K562 (cell line): ENCODE results near the gene GEMIN7. TPM values are rescaled to one million over a fixed set of nuclear protein-coding genes. Genes with fewer than 3 reads are reported as not detected.

Source experiments
- BCL6 ChIP-seq: fragments of 250-450 bp; sonication (Bioruptor Pico); IDR thresholded peaks from 2 replicates; pipeline ENCODE4 v1.4.0; 2020
- CHCHD3 ChIP-seq: fragments of 250-450 bp; sonication (Bioruptor Pico); IDR thresholded peaks from 2 replicates; pipeline ENCODE4 v2.1.2; 2022; ENCODE audit warnings: mild to moderate bottlenecking
- CXXC5 ChIP-seq: fragments of 250-450 bp; sonication (Bioruptor Pico); IDR thresholded peaks from 2 replicates; pipeline ENCODE4 v1.8.0; 2022; ENCODE audit warnings: inconsistent platforms, mild to moderate bottlenecking, moderate library complexity
- DPF2 ChIP-seq: fragments of 450-650 bp; IDR thresholded peaks from 2 replicates; pipeline ENCODE4 v1.6.1; 2016
- ELF1 ChIP-seq: fragments of 200-800 bp; sonication (Bioruptor generic); IDR thresholded peaks from 2 replicates; pipeline ENCODE4 v1.6.1; 2016; ENCODE audit warnings: missing genetic modification characterization, missing compliant biosample characterization
- EP400 ChIP-seq: fragments of 450-650 bp; IDR thresholded peaks from 2 replicates; pipeline ENCODE4 v1.6.1; 2017; ENCODE audit warnings: antibody characterized with exemption, mild to moderate bottlenecking, moderate library complexity
- ESRRA ChIP-seq: fragments of 450-650 bp; IDR thresholded peaks from 2 replicates; pipeline ENCODE4 v1.6.1; 2014; ENCODE audit warnings: low read depth, mild to moderate bottlenecking, moderate library complexity, borderline replicate concordance
- HNRNPL ChIP-seq: fragments of 200-400 bp; formaldehyde crosslinking; IDR thresholded peaks from 2 replicates; pipeline ENCODE4 v1.6.1; 2017; ENCODE audit warnings: low read depth, mild to moderate bottlenecking, low read length
- MAZ ChIP-seq, 2 experiments: fragments of 450-650 bp in 1 of 2; sonication (generic) in 1 of 2; formaldehyde crosslinking; IDR thresholded peaks in 1 of 2; conservative IDR thresholded peaks in 1 of 2; 2 replicates each; pipeline versions ENCODE4 v1.4.0 to v1.5.0; 2020; ENCODE audit warnings: mild to moderate bottlenecking in 1 of 2, missing genetic modification reagents in 1 of 2
- MLLT1 ChIP-seq, 2 experiments: fragments of 450-650 bp; IDR thresholded peaks; 2 replicates each; pipeline ENCODE4 v1.6.1; 2016
- NCOA4 ChIP-seq: fragments of 450-650 bp; IDR thresholded peaks from 2 replicates; pipeline ENCODE4 v1.6.1; 2018; ENCODE audit warnings: mild to moderate bottlenecking; ENCODE audit not compliant: partially characterized antibody
- NR2C2 ChIP-seq, 2 experiments: fragments of 200-800 bp in 1 of 2; sonication (Bioruptor generic) in 1 of 2; sonication (generic) in 1 of 2; formaldehyde crosslinking in 1 of 2; IDR thresholded peaks; 2 replicates each; pipeline versions ENCODE4 v1.6.1 to v1.8.0; 2016 to 2022; ENCODE audit warnings: mild to moderate bottlenecking in 1 of 2, missing compliant biosample characterization in 1 of 2, missing genetic modification characterization in 1 of 2, missing genetic modification reagents in 1 of 2
- NRF1 ChIP-seq, 2 experiments: fragments of 450-650 bp; IDR thresholded peaks in 1 of 2; conservative IDR thresholded peaks in 1 of 2; 2 replicates each; pipeline ENCODE4 v1.6.1; 2014; ENCODE audit warnings: mild to moderate bottlenecking in 2 of 2
- PHF8 ChIP-seq: fragments of 200-600 bp; sonication (generic); IDR thresholded peaks from 2 replicates; pipeline ENCODE4 v1.6.1; 2012; ENCODE audit warnings: mixed run types, mild to moderate bottlenecking, inconsistent platforms, low read length, moderate library complexity, borderline replicate concordance
- PPARD ChIP-seq: fragments of 250-450 bp; sonication (Bioruptor Pico); IDR thresholded peaks from 2 replicates; pipeline ENCODE4 v1.8.0; 2022; ENCODE audit warnings: inconsistent platforms, mild to moderate bottlenecking, moderate library complexity
- RB1 ChIP-seq: fragments of 450-650 bp; IDR thresholded peaks from 2 replicates; pipeline ENCODE4 v1.6.1; 2017; ENCODE audit warnings: low read depth, mild to moderate bottlenecking
- SIRT6 ChIP-seq: IDR thresholded peaks from one replicate; pipeline ENCODE4 v1.6.1; 2012; ENCODE audit warnings: low read depth, mild to moderate bottlenecking, control low read depth, inconsistent platforms, low read length, moderate library complexity
- SMAD3 ChIP-seq: fragments of 450-650 bp; formaldehyde crosslinking; conservative IDR thresholded peaks from 2 replicates; pipeline ENCODE4 v1.4.0; 2020; ENCODE audit warnings: mild to moderate bottlenecking
- SMAD4 ChIP-seq: fragments of 250-450 bp; sonication (Bioruptor Pico); conservative IDR thresholded peaks from 2 replicates; pipeline ENCODE4 v1.8.0; 2021; ENCODE audit warnings: inconsistent platforms, mild to moderate bottlenecking, moderate library complexity
- TBL1XR1 ChIP-seq, 2 experiments: IDR thresholded peaks; 2 replicates each; pipeline ENCODE4 v1.6.1; 2012; ENCODE audit warnings: improper control_type of control experiment in 2 of 2, low read length in 2 of 2, mild to moderate bottlenecking in 1 of 2
- YY1 ChIP-seq, 3 experiments: IDR thresholded peaks; 2 replicates each; pipeline ENCODE4 v1.6.1; 2011; ENCODE audit warnings: low read length in 2 of 3, mild to moderate bottlenecking in 2 of 3, moderate library complexity in 2 of 3, borderline replicate concordance in 1 of 3, control low read depth in 1 of 3, low read depth in 1 of 3; ENCODE audit not compliant: insufficient read depth in 3 of 3, insufficient replicate concordance in 2 of 3, control insufficient read depth in 1 of 3, insufficient read length in 1 of 3; ENCODE audit errors: extremely low read depth in 1 of 3
- ZBTB1 ChIP-seq: sonication (generic); formaldehyde crosslinking; IDR thresholded peaks from 2 replicates; pipeline ENCODE4 v1.8.1; 2023; ENCODE audit warnings: missing genetic modification reagents, low read depth, mild to moderate bottlenecking, borderline replicate concordance
- ZNF165 ChIP-seq: fragments of 250-450 bp; sonication (Bioruptor Pico); IDR thresholded peaks from 2 replicates; pipeline ENCODE4 v1.4.0; 2020; ENCODE audit warnings: borderline replicate concordance
- polyA plus RNA-seq, 8 experiments: library from polyadenylated mRNA; depleted of rRNA in 4 of 8; stranded (reverse) in 5 of 8; unstranded in 3 of 8; fragments of >200 nt; fragmentation: Nextera tagmentation in 2 of 8; fragmentation: Illumina TruSeq in 1 of 8; extraction: Ambion mirVana in 2 of 8; extraction: Trizol in 1 of 8; gene quantifications; 2 replicates each; pipeline versions ENCODE4 v1.2.1 to v1.2.3, GENCODE V29; 2011 to 2014; ENCODE audit warnings: inconsistent platforms in 1 of 8, missing spikeins in 1 of 8
- total RNA-seq, 7 experiments: library from RNA; depleted of rRNA in 6 of 7; stranded (reverse); fragments of >200 nt in 6 of 7; fragmentation: Illumina TruSeq in 2 of 7; extraction: Trizol in 2 of 7; gene quantifications; 2 replicates each; pipeline versions ENCODE4 v1.2.1 to v1.2.3, GENCODE V29; 2011 to 2021; ENCODE audit warnings: low replicate concordance in 1 of 7
- TF ChIP-seq, protein P1 (sequence below), 2 experiments: IDR thresholded peaks; 2 replicates each; pipeline ENCODE4 v1.6.1; 2012; ENCODE audit warnings: improper control_type of control experiment in 2 of 2, low read depth in 2 of 2, low read length in 2 of 2, borderline replicate concordance in 1 of 2

The GEMIN7 gene
- total and polyA plus RNA-seq, 9 of the 15 experiments (the other 6 are each of a cell fraction or from before 2014, with no cell fraction given) = 23.1 to 124 (median 54.9) TPM

- peak; percentile 40; the same call in 1 of the 2 replicates for TF ChIP-seq ESRRA
- TF ChIP-seq PHF8 = peak; percentile 61; the same call in 1 of the 2 replicates
- TF ChIP-seq EP400 = peak; percentile 23; the same call in 1 of the 2 replicates
- no peak for TF ChIP-seq PPARD (CRISPR knock-in tag)
- no peak for TF ChIP-seq ZBTB1 (CRISPR knock-in tag)
- peak; percentile 12 to 39; a peak in 2 of 4 replicates for TF ChIP-seq NRF1 (conservative IDR thresholded peaks at IDR 0.05 in 1 of 2, IDR thresholded peaks at IDR 0.05 in 1 of 2)
- TF ChIP-seq NCOA4 = no peak
- TF ChIP-seq, protein P1, sequence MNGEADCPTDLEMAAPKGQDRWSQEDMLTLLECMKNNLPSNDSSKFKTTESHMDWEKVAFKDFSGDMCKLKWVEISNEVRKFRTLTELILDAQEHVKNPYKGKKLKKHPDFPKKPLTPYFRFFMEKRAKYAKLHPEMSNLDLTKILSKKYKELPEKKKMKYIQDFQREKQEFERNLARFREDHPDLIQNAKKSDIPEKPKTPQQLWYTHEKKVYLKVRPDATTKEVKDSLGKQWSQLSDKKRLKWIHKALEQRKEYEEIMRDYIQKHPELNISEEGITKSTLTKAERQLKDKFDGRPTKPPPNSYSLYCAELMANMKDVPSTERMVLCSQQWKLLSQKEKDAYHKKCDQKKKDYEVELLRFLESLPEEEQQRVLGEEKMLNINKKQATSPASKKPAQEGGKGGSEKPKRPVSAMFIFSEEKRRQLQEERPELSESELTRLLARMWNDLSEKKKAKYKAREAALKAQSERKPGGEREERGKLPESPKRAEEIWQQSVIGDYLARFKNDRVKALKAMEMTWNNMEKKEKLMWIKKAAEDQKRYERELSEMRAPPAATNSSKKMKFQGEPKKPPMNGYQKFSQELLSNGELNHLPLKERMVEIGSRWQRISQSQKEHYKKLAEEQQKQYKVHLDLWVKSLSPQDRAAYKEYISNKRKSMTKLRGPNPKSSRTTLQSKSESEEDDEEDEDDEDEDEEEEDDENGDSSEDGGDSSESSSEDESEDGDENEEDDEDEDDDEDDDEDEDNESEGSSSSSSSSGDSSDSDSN (IDR thresholded peaks at IDR 0.05; ENCODE audit: borderline replicate concordance in 1 of 2, low read depth in 2 of 2, low read length in 2 of 2) = peak; percentile 25 to 87; a peak in 3 of 4 replicates
- no peak for TF ChIP-seq ZNF165
- no peak for TF ChIP-seq SIRT6
- peak; percentile 83 for TF ChIP-seq RB1
- TF ChIP-seq DPF2 = peak; percentile 51
- peak; percentile 98 for TF ChIP-seq CXXC5 (CRISPR knock-in tag)
- TF ChIP-seq CHCHD3 = no peak
- peak in 1 of 3 experiments; percentile 38 for TF ChIP-seq YY1 (IDR thresholded peaks at IDR 0.05; ENCODE audit: borderline replicate concordance in 1 of 3, control insufficient read depth in 1 of 3, extremely low read depth in 1 of 3, insufficient read depth in 3 of 3, insufficient read length in 1 of 3, insufficient replicate concordance in 2 of 3, low read depth in 1 of 3, low read length in 2 of 3)
- no peak for TF ChIP-seq BCL6 (CRISPR knock-in tag)
- no peak for TF ChIP-seq ELF1 (tag)
- TF ChIP-seq MAZ (CRISPR knock-in tag; conservative IDR thresholded peaks at IDR 0.05 in 1 of 2, IDR thresholded peaks at IDR 0.05 in 1 of 2) = peak; percentile 72 to 86
- TF ChIP-seq SMAD3 (CRISPR knock-in tag) = no peak
- no peak; a peak in 1 of 4 replicates for TF ChIP-seq MLLT1 (IDR thresholded peaks at IDR 0.05)
- TF ChIP-seq HNRNPL = peak; percentile 70; the same call in 1 of the 2 replicates
- peak in 1 of 2 experiments; percentile 9; a peak in 2 of 4 replicates for TF ChIP-seq TBL1XR1 (IDR thresholded peaks at IDR 0.05; ENCODE audit: low read length in 2 of 2)
- no peak; the same call in 1 of the 2 replicates for TF ChIP-seq NR2C2 (CRISPR knock-in tag; IDR thresholded peaks at IDR 0.05)
- peak; percentile 84 for TF ChIP-seq NR2C2 (tag; IDR thresholded peaks at IDR 0.05)
- peak; percentile 88 for TF ChIP-seq SMAD4 (CRISPR knock-in tag)
Observed at GRCh38 chr19:45076029-45076850, 2.8 kb upstream of the GEMIN7 start, which contains the start of gene ZNF296 (continued).
